Fibroblast of skin of left quadriceps (primary cell): ENCODE measurements around the gene ELMO1.

Experiments used
- DNase-seq, 2 experiments: peaks; one replicate each; pipeline ENCODE4 v3.0.0-alpha.2; 2013; ENCODE audit warnings: low read depth in 2 of 2

ELMO1 gene

GRCh38 chr7:37368540-37368939 lies 80.1 kb downstream of the ELMO1 start:
- DNase-seq = no peak

GRCh38 chr7:37367010-37367409 lies 81.7 kb downstream of the ELMO1 start:
- DNase-seq = no peak

- DNase-seq = no peak
Observed at GRCh38 chr7:37366445-37366844, 82.2 kb downstream of the ELMO1 start.

- no peak for DNase-seq
Observed at GRCh38 chr7:37365405-37365804, 83.3 kb downstream of the ELMO1 start.

- no peak for DNase-seq
Observed at GRCh38 chr7:37364856-37365255, 83.8 kb downstream of the ELMO1 start.

GRCh38 chr7:37363536-37364491 lies 84.8 kb downstream of the ELMO1 start:
- DNase-seq = no peak

GRCh38 chr7:37362802-37363201 lies 85.9 kb downstream of the ELMO1 start:
- DNase-seq = no peak

- no peak for DNase-seq
Observed at GRCh38 chr7:37360484-37360883, 88.2 kb downstream of the ELMO1 start.

GRCh38 chr7:37359662-37360444 lies 88.8 kb downstream of the ELMO1 start:
- no peak for DNase-seq

GRCh38 chr7:37359180-37359579 lies 89.5 kb downstream of the ELMO1 start:
- no peak for DNase-seq

- no peak for DNase-seq
Observed at GRCh38 chr7:37357637-37357996, 91.0 kb downstream of the ELMO1 start.

- no peak for DNase-seq
Observed at GRCh38 chr7:37356911-37357636, 91.6 kb downstream of the ELMO1 start.

- peak; percentile 16 to 26 for DNase-seq
Observed at GRCh38 chr7:37354656-37355131, 94.0 kb downstream of the ELMO1 start.

GRCh38 chr7:37353949-37354655 lies 94.6 kb downstream of the ELMO1 start:
- DNase-seq = no peak

GRCh38 chr7:37352974-37353948 lies 95.4 kb downstream of the ELMO1 start:
- no peak for DNase-seq

- DNase-seq = no peak
Observed at GRCh38 chr7:37352251-37352880, 96.3 kb downstream of the ELMO1 start.

- DNase-seq = no peak
Observed at GRCh38 chr7:37351716-37352115, 96.9 kb downstream of the ELMO1 start.

GRCh38 chr7:37349979-37350590 lies 98.6 kb downstream of the ELMO1 start:
- no peak for DNase-seq

GRCh38 chr7:37348982-37349381 lies 99.7 kb downstream of the ELMO1 start:
- no peak for DNase-seq
